Lower lobe of right lung (tissue), 2 donors: ENCODE data around the gene NDUFA12. TPM values are rescaled to one million over a fixed set of nuclear protein-coding genes. Genes with fewer than 3 reads are reported as not detected.
"Not testable (repeated sequence)": the region's sequence is repeated elsewhere in the genome, so short reads cannot be mapped to it uniquely, and the experiment has no call there.

ENCODE experiments used
- ATAC-seq, 2 donors: fragments of 200-7000 bp; cut with Tn5 transposase; one replicate each; pipeline ENCODE4 v1.9.1; 2020 to 2022; ENCODE audit warnings: mild to moderate bottlenecking in 2 of 2, moderate library complexity in 2 of 2
- DNase-seq: peaks from one replicate; pipeline ENCODE4 v3.0.0-alpha.2; 2020
- H3K27ac ChIP-seq: fragments of 200-600 bp; one replicate; pipeline ENCODE4 v1.8.0; 2022
- H3K27me3 ChIP-seq: fragments of 200-600 bp; one replicate; pipeline ENCODE4 v1.8.0; 2022; ENCODE audit warnings: low read depth
- H3K36me3 ChIP-seq: fragments of 200-600 bp; one replicate; pipeline ENCODE4 v1.8.0; 2022; ENCODE audit warnings: mild to moderate bottlenecking
- H3K4me1 ChIP-seq: fragments of 200-600 bp; one replicate; pipeline ENCODE4 v1.8.0; 2022
- H3K4me3 ChIP-seq: fragments of 200-600 bp; one replicate; pipeline ENCODE4 v1.8.0; 2022; ENCODE audit warnings: mild to moderate bottlenecking
- H3K9me3 ChIP-seq: fragments of 200-600 bp; one replicate; pipeline ENCODE4 v1.8.0; 2022
- intact Hi-C: fragments of 100-400 bp; cut with DNase I; formaldehyde crosslinking; loops from one replicate; pipeline ENCODE4 v1.11.0; 2022
- total RNA-seq: library from RNA; stranded (reverse); fragmentation: NEBNext Ultra II Directional; extraction: Animal tissue kit (Norgen Biotek cat#: 25700); gene quantifications from one replicate; pipeline ENCODE4 v1.2.1, GENCODE V29; 2021
- TF ChIP-seq, protein P1 (sequence below): fragments of 200-600 bp; IDR thresholded peaks from one replicate; pipeline ENCODE4 v1.8.0; 2022; ENCODE audit warnings: antibody characterized with exemption, mild to moderate bottlenecking
- donor health status: DM: no; HTN: yes; CAD: no; lungs with severe emphysema.

NDUFA12 gene
- total RNA-seq, 1 donor from 2014 or later = 65.0 TPM

DNA sequence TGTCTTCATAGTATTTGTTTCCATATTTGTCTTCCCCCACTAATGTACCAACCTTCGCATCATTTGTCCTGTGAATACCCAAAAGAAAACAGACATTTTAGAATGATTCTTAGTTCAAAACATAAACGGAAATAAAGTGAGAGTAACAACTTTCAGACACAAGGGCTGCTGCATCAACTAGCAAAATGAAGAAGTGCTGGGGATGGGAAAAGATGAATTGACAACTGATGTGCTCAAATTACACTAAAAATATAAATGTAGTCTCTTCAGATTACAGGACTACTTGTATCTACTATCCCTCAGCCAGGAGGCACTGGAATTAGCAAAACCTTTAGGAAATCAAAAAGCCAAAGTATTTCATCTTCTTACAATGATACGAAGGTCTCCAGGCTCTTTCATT lies 743 bp downstream of the NDUFA12 start:
- TF ChIP-seq, protein P1, sequence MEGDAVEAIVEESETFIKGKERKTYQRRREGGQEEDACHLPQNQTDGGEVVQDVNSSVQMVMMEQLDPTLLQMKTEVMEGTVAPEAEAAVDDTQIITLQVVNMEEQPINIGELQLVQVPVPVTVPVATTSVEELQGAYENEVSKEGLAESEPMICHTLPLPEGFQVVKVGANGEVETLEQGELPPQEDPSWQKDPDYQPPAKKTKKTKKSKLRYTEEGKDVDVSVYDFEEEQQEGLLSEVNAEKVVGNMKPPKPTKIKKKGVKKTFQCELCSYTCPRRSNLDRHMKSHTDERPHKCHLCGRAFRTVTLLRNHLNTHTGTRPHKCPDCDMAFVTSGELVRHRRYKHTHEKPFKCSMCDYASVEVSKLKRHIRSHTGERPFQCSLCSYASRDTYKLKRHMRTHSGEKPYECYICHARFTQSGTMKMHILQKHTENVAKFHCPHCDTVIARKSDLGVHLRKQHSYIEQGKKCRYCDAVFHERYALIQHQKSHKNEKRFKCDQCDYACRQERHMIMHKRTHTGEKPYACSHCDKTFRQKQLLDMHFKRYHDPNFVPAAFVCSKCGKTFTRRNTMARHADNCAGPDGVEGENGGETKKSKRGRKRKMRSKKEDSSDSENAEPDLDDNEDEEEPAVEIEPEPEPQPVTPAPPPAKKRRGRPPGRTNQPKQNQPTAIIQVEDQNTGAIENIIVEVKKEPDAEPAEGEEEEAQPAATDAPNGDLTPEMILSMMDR = no peak
- DNase-seq = no peak

DNA sequence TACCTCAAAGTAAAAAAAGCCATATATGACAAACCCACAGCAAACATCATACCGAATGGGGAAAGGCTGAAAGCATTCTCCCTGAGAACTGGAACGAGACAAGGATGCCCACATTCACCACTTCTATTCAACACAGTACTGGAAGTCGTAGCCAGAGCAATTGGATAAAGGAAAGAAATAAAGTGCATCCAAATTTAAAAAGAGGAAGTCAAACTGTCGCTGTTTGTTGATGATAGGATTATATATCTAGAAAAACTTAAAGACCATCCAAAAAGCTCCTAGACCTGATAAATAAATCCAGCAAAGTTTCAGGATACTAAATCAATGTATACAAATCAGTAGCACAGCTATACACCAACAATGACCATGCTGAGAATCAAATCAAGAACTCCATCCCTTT lies 5.2 kb downstream of the NDUFA12 start:
- H3K4me1 ChIP-seq = peaks cover 29% of the 10 kb centered on the region
- H3K4me3 ChIP-seq = no peak overlapping the region
- H3K9me3 ChIP-seq = no peaks in the 10 kb centered on the region
- DNase-seq (no peak), ATAC-seq (no peak)
- peaks cover 35% of the 10 kb centered on the region for H3K36me3 ChIP-seq
- TF ChIP-seq, protein P1 = no peak
- intact Hi-C loops = no loop called here
- no peaks in the 10 kb centered on the region for H3K27me3 ChIP-seq
- no peak overlapping the region for H3K27ac ChIP-seq

More for the DNA sequence above, 743 bp downstream of the NDUFA12 start:
- Histone ChIP-seq H3K36me3 (peaks cover 13% of the 10 kb centered on the region), H3K27ac (peak overlapping the region; percentile 88), H3K27me3 (no peaks in the 10 kb centered on the region), H3K4me3 (peak overlapping the region; percentile 84), H3K9me3 (peaks cover 4% of the 10 kb centered on the region), H3K4me1 (peaks cover 41% of the 10 kb centered on the region)
- intact Hi-C loops = no loop called here
- ATAC-seq = no peak

DNA sequence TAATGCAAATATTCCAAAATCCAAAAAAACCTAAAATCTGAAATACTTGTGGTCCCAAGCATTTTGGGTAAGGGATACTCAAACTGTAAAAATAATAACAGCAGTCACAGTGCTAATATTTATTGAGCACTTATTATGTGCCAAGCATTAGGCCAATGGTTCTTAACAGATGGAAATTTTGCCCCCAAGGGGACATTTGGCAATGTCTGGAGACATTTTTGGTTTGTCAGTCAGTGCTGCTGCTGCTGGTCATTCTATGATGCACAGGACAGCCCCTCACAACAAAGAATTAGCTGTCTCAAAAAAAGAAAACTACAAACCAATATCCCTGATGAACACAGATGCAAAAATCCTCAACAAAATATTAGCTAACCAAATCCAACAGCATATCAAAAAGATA lies 5.8 kb downstream of the NDUFA12 start:
- Histone ChIP-seq H3K9me3 (no peaks in the 10 kb centered on the region), H3K4me1 (peaks cover 27% of the 10 kb centered on the region), H3K4me3 (no peak overlapping the region), H3K27me3 (no peaks in the 10 kb centered on the region), H3K36me3 (peaks cover 41% of the 10 kb centered on the region), H3K27ac (no peak overlapping the region)
- TF ChIP-seq, protein P1 = no peak
- no peak for ATAC-seq
- DNase-seq = no peak
- intact Hi-C loops = no loop called here

DNA sequence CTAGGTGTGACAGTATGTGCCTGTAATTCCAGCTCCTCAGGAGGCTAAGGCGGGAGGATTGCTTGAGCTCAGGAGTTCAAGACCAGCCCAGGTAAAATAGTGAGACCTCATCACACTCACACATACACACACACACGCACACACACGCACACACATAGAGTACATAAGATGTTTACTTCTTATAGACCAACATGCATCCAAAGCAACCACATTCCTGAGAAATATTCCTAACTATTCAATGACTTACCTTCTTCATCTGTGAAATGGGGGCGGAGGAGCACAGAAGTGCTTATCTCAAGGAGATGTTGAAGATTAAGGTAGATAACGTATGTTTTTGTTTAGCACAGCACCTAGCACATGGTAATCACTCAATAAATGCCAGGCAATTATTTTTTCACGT lies 6.4 kb downstream of the NDUFA12 start:
- intact Hi-C loops = no loop called here
- Histone ChIP-seq H3K27me3 (no peaks in the 10 kb centered on the region), H3K27ac (no peak overlapping the region), H3K9me3 (no peaks in the 10 kb centered on the region), H3K36me3 (peaks cover 48% of the 10 kb centered on the region), H3K4me3 (no peak overlapping the region), H3K4me1 (peaks cover 22% of the 10 kb centered on the region)
- ATAC-seq (no peak), DNase-seq (no peak)
- TF ChIP-seq, protein P1 = no peak

DNA sequence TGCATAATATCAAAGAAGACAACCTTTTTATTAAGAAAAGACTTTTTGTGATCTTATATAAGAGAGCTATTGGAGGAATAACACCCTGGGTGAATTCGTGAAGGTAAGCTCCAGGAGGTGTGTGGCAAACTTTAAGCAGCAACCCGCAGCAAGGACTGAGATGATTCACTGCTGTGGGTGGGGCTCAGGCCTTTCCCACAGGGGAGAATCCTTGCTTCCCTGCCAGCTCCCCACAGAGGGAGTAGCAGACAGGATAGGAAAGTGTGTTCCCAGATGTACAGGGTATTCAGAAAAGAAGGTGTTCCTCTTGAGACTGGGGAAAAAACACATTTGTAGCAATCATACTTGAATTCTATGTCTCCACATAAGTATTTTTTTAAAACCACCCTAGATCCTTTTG lies 9.2 kb downstream of the NDUFA12 start:
- ATAC-seq (no peak), DNase-seq (no peak)
- peaks cover 54% of the 10 kb centered on the region for H3K36me3 ChIP-seq
- H3K9me3 ChIP-seq = no peaks in the 10 kb centered on the region
- TF ChIP-seq, protein P1 = no peak
- H3K4me3 ChIP-seq = no peak overlapping the region
- peaks cover under 1% of the 10 kb centered on the region for H3K4me1 ChIP-seq
- no peaks in the 10 kb centered on the region for H3K27me3 ChIP-seq
- intact Hi-C loops = no loop called here
- no peak overlapping the region for H3K27ac ChIP-seq

DNA sequence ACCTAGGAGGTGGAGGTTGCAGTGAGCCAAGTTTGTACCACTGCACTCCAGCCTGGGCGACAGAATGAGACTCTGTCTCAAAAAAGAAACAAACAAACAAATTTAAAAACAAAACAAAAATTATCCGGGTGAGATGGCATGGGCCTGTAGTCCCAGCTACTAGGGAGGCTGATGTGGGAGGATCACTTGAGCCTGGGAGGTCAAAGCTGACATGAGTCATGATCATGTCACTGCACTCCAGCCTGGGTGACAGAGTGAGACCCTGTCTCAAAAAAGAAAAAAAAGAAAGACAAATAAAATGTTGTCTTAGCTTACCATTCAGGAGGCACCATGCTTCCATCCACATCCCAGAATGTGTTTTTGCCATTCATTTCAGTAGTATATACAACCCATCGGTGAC lies 9.6 kb downstream of the NDUFA12 start:
- H3K36me3 ChIP-seq = peaks cover 54% of the 10 kb centered on the region
- H3K9me3 ChIP-seq, intact Hi-C loops, H3K27ac ChIP-seq, ATAC-seq, H3K27me3 ChIP-seq, H3K4me1 ChIP-seq, H3K4me3 ChIP-seq, DNase-seq: not testable (repeated sequence)
